Coronary artery (tissue), 2 donors: ENCODE data around the gene DIAPH3.

Source experiments
- DNase-seq: peaks from one replicate; pipeline ENCODE4 v3.0.0-alpha.2; 2017; ENCODE audit warnings: low spot score
- H3K27ac ChIP-seq, 2 donors: fragments of 200-600 bp; sonication (generic); one replicate each; pipeline ENCODE4 v1.5.1; 2016 to 2019
- H3K4me3 ChIP-seq: fragments of 200-600 bp; sonication (generic); 2 replicates; pipeline ENCODE4 v1.5.1; 2016; ENCODE audit warnings: mild to moderate bottlenecking, moderate library complexity
- TF ChIP-seq, protein P1 (sequence below): fragments of 200-600 bp; sonication (generic); IDR thresholded peaks from one replicate; pipeline ENCODE4 v1.5.1; 2019; ENCODE audit warnings: antibody characterized with exemption

DIAPH3 gene

DNA sequence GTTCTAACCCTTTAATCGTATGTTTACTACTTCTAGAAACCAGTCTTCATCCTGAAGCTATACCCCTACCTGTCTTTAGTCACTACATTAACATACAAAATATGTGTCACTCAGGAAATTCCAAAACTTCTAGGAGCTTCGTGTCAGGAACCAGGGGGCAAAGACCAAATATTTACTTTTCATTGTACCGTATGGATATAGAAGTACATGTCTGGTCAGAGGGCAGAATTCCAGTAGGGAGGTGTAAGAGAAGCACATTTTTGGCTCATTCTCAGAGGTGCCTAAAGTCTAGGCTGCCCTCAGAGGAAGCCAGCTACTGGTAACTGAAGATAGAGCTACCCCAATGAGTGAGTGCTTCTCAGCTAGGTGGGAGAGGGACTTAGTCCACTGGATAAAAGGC is 320.7 kb downstream of the DIAPH3 start:
- Histone ChIP-seq H3K4me3 (no peak overlapping the region), H3K27ac (no peak overlapping the region)
- TF ChIP-seq, protein P1, sequence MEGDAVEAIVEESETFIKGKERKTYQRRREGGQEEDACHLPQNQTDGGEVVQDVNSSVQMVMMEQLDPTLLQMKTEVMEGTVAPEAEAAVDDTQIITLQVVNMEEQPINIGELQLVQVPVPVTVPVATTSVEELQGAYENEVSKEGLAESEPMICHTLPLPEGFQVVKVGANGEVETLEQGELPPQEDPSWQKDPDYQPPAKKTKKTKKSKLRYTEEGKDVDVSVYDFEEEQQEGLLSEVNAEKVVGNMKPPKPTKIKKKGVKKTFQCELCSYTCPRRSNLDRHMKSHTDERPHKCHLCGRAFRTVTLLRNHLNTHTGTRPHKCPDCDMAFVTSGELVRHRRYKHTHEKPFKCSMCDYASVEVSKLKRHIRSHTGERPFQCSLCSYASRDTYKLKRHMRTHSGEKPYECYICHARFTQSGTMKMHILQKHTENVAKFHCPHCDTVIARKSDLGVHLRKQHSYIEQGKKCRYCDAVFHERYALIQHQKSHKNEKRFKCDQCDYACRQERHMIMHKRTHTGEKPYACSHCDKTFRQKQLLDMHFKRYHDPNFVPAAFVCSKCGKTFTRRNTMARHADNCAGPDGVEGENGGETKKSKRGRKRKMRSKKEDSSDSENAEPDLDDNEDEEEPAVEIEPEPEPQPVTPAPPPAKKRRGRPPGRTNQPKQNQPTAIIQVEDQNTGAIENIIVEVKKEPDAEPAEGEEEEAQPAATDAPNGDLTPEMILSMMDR = no peak
- no peak for DNase-seq

DNA sequence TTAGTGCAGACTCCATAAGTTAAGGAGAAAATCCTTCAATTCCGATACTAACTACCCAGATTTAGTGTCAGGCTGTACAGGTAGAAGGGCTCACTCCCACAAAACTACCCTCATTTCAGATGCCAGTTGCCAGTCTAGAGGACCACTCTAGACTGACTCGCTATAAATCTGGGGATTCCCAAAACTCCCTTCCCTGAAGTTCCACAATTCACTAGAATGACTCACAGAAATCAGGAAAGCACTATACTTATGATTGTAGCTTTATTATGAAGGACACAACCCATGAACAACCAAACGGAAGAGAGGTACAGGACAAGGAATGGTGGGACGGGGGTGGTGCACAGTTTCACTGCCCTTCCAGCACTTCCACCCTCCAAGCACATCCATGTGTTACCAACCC is 321.2 kb downstream of the DIAPH3 start:
- TF ChIP-seq, protein P1 = no peak
- H3K4me3 ChIP-seq = no peak overlapping the region
- no peak overlapping the region for H3K27ac ChIP-seq
- DNase-seq = no peak

DNA sequence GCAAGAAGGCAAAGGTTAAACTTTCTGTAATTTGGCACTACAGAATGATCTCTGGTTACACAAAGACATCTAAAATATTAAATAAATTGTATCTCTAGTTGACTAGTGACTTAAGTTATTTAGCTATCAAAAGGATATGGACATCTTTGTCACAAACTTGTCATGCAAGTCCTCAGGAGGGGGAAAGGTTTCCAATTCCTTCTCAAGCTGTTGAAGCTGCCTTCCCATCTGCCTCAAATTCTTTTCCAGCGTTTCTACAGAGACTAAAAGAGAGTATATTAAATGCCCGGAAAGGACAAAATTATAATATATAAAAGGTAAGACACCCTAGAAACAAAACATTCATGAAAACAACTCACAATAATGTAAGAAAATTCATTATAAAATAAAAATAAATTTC is 324.5 kb downstream of the DIAPH3 start:
- Histone ChIP-seq H3K27ac (no peak overlapping the region), H3K4me3 (no peak overlapping the region)
- TF ChIP-seq, protein P1 = no peak
- no peak for DNase-seq

DNA sequence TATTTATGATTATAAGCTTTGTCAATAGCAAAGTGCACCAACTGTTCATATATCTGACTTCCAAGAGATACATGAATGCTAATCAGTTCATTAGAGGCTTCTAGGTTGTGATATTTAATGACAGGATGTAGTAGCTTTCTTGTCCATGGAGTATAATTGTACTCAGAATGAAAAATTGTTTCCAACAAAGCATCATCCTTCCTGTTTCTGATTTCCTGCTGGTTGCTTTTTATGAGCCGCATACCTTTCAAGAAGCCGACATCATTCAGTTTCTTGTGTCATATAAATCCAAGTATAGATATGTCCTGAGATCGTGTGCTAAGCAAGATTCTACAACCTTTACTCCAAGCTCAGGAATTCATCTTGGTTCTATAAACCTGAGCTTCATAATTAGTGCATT is 326.6 kb downstream of the DIAPH3 start:
- TF ChIP-seq, protein P1 = no peak
- Histone ChIP-seq H3K27ac (no peak overlapping the region), H3K4me3 (no peak overlapping the region)
- no peak for DNase-seq

DNA sequence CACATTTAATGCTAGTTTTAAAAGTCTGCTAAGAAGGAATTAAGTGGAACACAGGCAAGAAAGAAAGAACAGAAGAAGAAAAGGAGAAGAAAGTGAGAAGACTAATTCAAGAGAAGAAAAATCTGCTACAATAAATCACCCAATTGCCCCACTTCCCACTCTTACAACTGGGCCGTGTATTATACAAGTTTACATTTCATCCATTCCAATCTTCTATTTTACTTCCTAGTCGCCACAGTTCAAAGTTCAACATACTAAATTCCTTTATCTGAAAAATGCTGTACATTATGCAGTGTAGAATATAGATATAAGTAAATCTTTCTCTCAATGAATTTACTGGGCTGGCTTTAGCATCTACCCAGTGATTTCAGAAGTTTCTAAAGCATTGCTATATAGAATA is 328.2 kb downstream of the DIAPH3 start:
- no peak overlapping the region for H3K27ac ChIP-seq
- TF ChIP-seq, protein P1 = no peak
- H3K4me3 ChIP-seq = no peak overlapping the region
- DNase-seq = no peak

DNA sequence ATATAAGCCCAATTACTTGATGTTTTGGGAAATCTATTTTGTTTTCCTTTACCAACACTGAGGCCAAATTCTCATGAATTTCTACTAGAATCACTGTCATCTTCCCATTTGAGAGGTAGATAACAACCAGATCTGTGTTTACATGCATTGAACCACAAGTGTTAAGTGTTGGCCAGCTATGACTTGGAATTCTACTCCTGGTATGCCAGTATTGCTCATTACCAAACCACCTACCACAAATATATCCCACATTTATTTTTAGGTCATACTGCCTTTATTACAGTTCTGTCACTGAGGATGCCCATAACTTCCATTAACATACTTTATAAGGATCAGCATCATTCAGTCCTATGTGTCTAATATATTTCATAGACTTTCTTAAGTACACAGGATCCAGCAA is 328.9 kb downstream of the DIAPH3 start:
- TF ChIP-seq, protein P1 = no peak
- no peak for DNase-seq
- no peak overlapping the region for H3K4me3 ChIP-seq
- H3K27ac ChIP-seq = no peak overlapping the region

DNA sequence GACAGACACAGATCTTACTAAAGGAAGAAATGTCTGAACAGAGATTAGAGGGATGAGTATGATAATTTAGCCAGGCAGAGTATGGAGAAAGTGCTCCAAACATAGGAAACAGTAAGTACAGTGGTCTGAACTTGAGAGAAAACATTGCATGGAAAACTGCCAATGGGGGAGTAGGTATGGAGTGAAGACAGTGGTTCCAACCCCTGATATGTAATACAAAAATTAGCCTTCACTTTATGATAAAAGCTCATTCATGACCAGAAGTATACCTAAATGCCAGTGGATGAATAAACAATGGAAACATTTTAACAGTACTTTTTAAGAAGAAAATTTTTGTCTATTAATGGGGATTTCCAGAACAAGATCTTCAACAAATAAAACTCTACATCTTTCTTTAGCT is 334.0 kb downstream of the DIAPH3 start:
- H3K4me3 ChIP-seq = no peak overlapping the region
- DNase-seq = no peak
- TF ChIP-seq, protein P1 = no peak
- H3K27ac ChIP-seq = no peak overlapping the region
